GM18867 (cell line): Measurements from ENCODE around the gene BIVM.

Experiments used
- ATAC-seq: cut with Tn5 transposase; IDR thresholded peaks from one replicate; pipeline ENCODE4 v1.9.1; 2021; ENCODE audit warnings: mild to moderate bottlenecking, moderate library complexity; ENCODE audit not compliant: unreplicated experiment

BIVM gene

GRCh38 chr13:102784483-102784882 lies 14.4 kb upstream of the BIVM start:
- ATAC-seq: no peak

GRCh38 chr13:102788683-102789082 lies 10.2 kb upstream of the BIVM start:
- ATAC-seq: no peak

DNA sequence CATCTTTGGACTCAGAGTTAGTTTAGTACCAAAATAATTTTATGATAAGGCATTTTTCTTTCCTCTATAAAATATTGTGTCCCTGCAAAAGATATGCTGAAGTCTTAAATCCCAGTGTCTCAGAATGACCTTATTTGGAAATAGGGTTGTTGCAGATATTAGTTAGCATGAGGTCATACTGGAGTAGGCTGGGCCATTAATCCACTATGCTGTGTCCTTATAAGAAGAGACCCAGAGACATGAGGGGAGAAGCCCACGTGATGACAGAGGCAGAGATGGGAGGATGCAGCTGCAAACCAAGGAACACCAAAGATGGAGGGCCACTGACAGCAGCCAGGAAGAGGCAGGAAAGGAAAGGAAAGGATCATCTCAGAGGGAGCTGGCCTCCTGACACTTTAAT lies 6.5 kb upstream of the BIVM start:
- no peak for ATAC-seq

- no peak for ATAC-seq
Observed at GRCh38 chr13:102793611-102794355, 5.1 kb upstream of the BIVM start.

GRCh38 chr13:102799426-102800144 lies 666 bp downstream of the BIVM start:
- ATAC-seq: peak; percentile 15

- peak; percentile 83 for ATAC-seq
Observed at GRCh38 chr13:102800145-102801041, 1.5 kb downstream of the BIVM start.

GRCh38 chr13:102805680-102806079 lies 6.8 kb downstream of the BIVM start:
- no peak for ATAC-seq

DNA sequence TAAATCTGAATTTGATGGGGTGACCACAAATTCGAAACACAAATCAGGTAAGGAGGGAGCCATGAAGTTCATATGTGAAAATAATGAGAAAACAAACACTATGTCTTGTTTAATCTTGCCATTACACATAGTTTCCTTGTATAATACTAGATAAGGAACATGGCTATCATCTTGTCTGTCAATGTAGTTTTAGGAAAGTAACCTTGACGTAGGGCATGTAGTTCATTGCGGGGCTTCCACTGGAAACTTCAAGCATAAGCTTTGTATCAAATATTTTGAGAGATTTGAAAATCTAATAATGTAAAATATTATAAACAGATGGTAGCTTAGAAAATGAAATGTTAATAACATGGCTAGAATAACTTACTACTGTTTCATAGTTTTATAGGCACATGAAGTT lies 8.8 kb downstream of the BIVM start:
- no peak for ATAC-seq

- no peak for ATAC-seq
Observed at GRCh38 chr13:102812611-102813287, 13.8 kb downstream of the BIVM start.

DNA sequence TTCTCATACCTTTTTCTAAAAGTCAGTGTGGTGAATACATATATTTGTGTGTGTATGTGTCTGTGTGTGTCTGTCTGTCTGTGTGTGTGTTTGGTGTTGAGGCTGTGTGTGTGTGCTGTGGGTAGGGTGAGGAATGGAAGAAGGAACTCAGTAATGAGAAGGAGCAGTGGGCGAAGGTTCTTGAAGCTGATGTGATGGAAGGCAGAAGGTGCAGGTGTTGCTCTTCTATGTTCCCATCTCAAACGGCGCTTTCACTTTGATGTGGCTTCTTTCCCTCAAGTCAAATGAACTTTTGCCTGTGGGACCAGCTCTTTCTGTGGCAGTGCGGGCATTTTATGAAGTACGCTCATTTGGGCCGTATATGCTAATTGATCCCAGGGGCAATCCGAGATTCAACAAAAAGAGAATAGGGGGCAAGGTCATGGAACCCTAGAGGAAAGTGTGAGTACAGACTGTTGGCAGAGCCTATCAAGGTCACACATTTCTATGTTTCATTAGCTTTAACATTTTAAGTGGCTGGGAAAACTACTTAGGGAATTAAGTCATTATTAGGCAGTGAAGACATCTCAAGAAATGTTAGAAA lies 15.2 kb downstream of the BIVM start:
- ATAC-seq: no peak

- ATAC-seq: no peak
Observed at GRCh38 chr13:102814793-102815192, 15.9 kb downstream of the BIVM start.

- no peak for ATAC-seq
Observed at GRCh38 chr13:102815788-102816187, 16.9 kb downstream of the BIVM start.

- ATAC-seq: no peak
Observed at GRCh38 chr13:102816708-102817107, 17.8 kb downstream of the BIVM start.

GRCh38 chr13:102817241-102817640 lies 18.3 kb downstream of the BIVM start:
- no peak for ATAC-seq

GRCh38 chr13:102817907-102818306 lies 19.0 kb downstream of the BIVM start:
- ATAC-seq: no peak

- ATAC-seq: no peak
Observed at GRCh38 chr13:102825400-102825799, 26.5 kb downstream of the BIVM start.

DNA sequence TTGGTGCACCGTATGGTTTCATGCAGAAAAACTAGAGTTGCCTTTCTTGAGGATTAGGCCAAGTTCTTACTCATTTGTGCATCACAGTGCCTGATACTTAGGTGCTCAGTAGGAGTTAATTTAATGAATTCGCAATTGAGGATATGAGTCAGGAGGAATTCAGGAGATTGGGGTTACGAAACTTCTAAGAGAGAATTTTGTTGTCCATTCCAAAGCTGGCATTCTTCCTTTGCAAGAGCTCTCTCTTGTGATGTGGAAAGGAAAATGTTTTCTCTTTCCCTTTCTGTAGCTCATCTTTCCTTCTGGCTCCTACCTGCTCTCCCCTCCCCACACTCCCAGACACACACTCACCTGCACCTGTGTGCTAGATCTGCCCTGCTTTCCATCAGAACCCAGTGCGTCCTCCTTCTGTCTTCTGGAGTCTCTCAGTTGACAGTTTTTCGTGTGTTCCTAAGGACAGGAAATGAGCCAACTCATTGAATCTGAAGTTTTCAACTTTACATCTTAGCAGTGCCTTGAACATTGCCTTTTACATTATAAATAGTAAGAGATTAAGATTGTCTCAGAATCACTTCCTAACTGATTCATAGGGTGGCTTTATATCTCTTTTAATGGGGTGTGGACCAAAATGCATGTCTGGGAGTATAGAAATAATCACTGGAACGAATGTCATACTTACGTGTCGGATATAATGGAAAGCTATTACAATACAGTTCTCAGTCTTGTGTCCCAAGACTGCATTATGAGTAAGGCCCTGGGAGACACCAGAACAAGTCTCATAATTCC lies 27.2 kb downstream of the BIVM start:
- no peak for ATAC-seq

- ATAC-seq: no peak
Observed at GRCh38 chr13:102830646-102831045, 31.7 kb downstream of the BIVM start.

DNA sequence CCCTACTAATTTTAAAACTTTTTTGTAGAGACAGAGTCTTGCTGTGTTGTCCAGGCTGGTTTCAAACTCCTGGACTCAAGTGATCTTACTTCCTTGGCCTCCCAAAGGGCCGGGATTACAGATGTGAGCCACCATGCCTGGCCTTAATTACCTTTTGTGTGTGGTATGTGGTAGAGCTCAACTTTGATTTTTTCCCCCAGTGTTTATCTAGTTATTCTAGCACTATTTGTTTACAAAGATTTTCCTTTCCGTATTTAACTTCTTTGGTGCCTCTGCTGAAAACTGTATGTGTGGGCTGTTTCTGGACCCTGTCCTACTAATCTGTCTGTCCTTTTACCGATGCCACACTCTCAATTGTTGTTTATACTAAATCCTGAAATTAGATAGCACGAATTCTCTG lies 37.6 kb downstream of the BIVM start:
- ATAC-seq: no peak

GRCh38 chr13:102838273-102838672 lies 39.4 kb downstream of the BIVM start:
- no peak for ATAC-seq
